Naive thymus-derived CD4-positive, alpha-beta T cell (primary cell): ENCODE measurements around the gene PIGN. TPM values are rescaled to one million over a fixed set of nuclear protein-coding genes. Genes with fewer than 3 reads are reported as not detected.

ENCODE experiments used
- ATAC-seq: fragments of 150-1000 bp; cut with Tn5 transposase; 2 replicates; pipeline ENCODE4 v1.10.0; 2021; ENCODE audit warnings: mild to moderate bottlenecking, moderate library complexity
- CTCF ChIA-PET: fragments of 350-600 bp; sonication (Branson Sonifier 250); formaldehyde crosslinking; loops from one replicate; lab custom pipeline; 2021; ENCODE audit warnings: antibody characterized with exemption; lab: Charles Lee
- POLR2A ChIA-PET: fragments of 350-600 bp; sonication (Branson Sonifier 250); formaldehyde crosslinking; loops from one replicate; lab custom pipeline; 2021; ENCODE audit warnings: antibody characterized with exemption, inconsistent platforms; lab: Charles Lee
- DNase-seq, 9 donors: peaks; one replicate each; pipeline versions ENCODE4 v3.0.0 to v3.0.0-alpha.2; 2020 to 2022; ENCODE audit warnings: mixed read lengths in 1 of 9
- H3K27ac ChIP-seq: one replicate; pipeline ENCODE4 v1.7.0; 2013; ENCODE audit warnings: mild to moderate bottlenecking, low read depth, low read length, moderate library complexity
- H3K27me3 ChIP-seq, 2 donors: one replicate each; pipeline ENCODE4 v1.7.0; 2013; ENCODE audit warnings: low read length in 2 of 2, mild to moderate bottlenecking in 2 of 2, moderate library complexity in 2 of 2; ENCODE audit not compliant: control insufficient read depth in 2 of 2, insufficient read depth in 2 of 2
- H3K36me3 ChIP-seq, 3 experiments: 1 replicate in 2 of 3; 2 replicates in 1 of 3; pipeline ENCODE4 v1.7.0; 2013; ENCODE audit warnings: low read length in 3 of 3, mild to moderate bottlenecking in 3 of 3, moderate library complexity in 1 of 3; ENCODE audit not compliant: insufficient read depth in 3 of 3, control insufficient read depth in 2 of 3
- H3K4me1 ChIP-seq, 2 donors: one replicate each; pipeline ENCODE4 v1.7.0; 2013; ENCODE audit warnings: low read length in 2 of 2, mild to moderate bottlenecking in 2 of 2, moderate library complexity in 1 of 2; ENCODE audit not compliant: control insufficient read depth in 2 of 2, insufficient read depth in 2 of 2
- H3K4me3 ChIP-seq: 2 replicates; pipeline ENCODE4 v1.7.0; 2013; ENCODE audit warnings: mild to moderate bottlenecking, low read length
- H3K9me3 ChIP-seq, 3 experiments: 1 replicate in 2 of 3; 2 replicates in 1 of 3; pipeline ENCODE4 v1.7.0; 2013; ENCODE audit warnings: low read length in 3 of 3; ENCODE audit not compliant: control insufficient read depth in 2 of 3
- H3K27ac Mint-ChIP-seq, 9 donors: one replicate each; pipeline ENCODE4 v1.8.0; 2020 to 2022; ENCODE audit warnings: mixed read lengths in 9 of 9, mild to moderate bottlenecking in 8 of 9, moderate library complexity in 5 of 9, inconsistent platforms in 2 of 9
- H3K27me3 Mint-ChIP-seq, 5 donors: one replicate each; pipeline ENCODE4 v1.8.0; 2021 to 2022; ENCODE audit warnings: mixed read lengths in 5 of 5, mild to moderate bottlenecking in 1 of 5
- H3K36me3 Mint-ChIP-seq, 5 donors: one replicate each; pipeline ENCODE4 v1.8.0; 2020 to 2022; ENCODE audit warnings: mixed read lengths in 5 of 5, mild to moderate bottlenecking in 3 of 5, inconsistent platforms in 1 of 5
- H3K4me1 Mint-ChIP-seq, 7 donors: one replicate each; pipeline ENCODE4 v1.8.0; 2020 to 2022; ENCODE audit warnings: mixed read lengths in 7 of 7, mild to moderate bottlenecking in 3 of 7, inconsistent platforms in 1 of 7
- H3K4me3 Mint-ChIP-seq, 10 donors: one replicate each; pipeline ENCODE4 v1.8.0; 2020 to 2022; ENCODE audit warnings: mild to moderate bottlenecking in 10 of 10, mixed read lengths in 10 of 10, moderate library complexity in 6 of 10, inconsistent platforms in 2 of 10
- H3K9me3 Mint-ChIP-seq, 11 donors: one replicate each; pipeline ENCODE4 v1.8.0; 2020 to 2022; ENCODE audit warnings: mixed read lengths in 11 of 11, mild to moderate bottlenecking in 4 of 11, inconsistent platforms in 1 of 11, moderate library complexity in 1 of 11
- intact Hi-C, 2 donors: fragments of 100-400 bp; cut with micrococcal nuclease; formaldehyde crosslinking; loops; one replicate each; pipeline ENCODE4 v1.15.1; 2023
- polyA plus RNA-seq, 2 donors: library from polyadenylated mRNA; unstranded; fragments of 300-500 nt; fragmentation: Illumina TruSeq; gene quantifications; one replicate each; pipeline ENCODE4 v1.2.3, GENCODE V29; 2021
- total RNA-seq, 6 experiments: library from RNA in 5 of 6; stranded (reverse) in 5 of 6; gene quantifications; 1 replicate in 5 of 6; 2 replicates in 1 of 6; pipeline ENCODE4 v1.2.3 and lab custom pipeline; 2021 to 2026

The PIGN gene
- total and polyA plus RNA-seq, 7 experiments from 2014 or later, result 15.5 to 29.8 (median 21.4) TPM

- Mint-ChIP-seq H3K4me1 (peaks cover 0 to 2% (median 0%) of the 10 kb centered on the region in 7 donors), H3K27me3 (no peaks in the 10 kb centered on the region), H3K9me3 (peaks cover 0 to 10% (median 3%) of the 10 kb centered on the region in 11 donors), H3K36me3 (peaks cover 11 to 55% (median 32%) of the 10 kb centered on the region in 5 donors), H3K27ac (no peak overlapping the region), H3K4me3 (no peak overlapping the region)
- no peak overlapping the region for H3K27ac ChIP-seq
- no peaks in the 10 kb centered on the region for H3K27me3 ChIP-seq
- ATAC-seq (no peak), DNase-seq (no peak)
- H3K36me3 ChIP-seq, result no peaks in the 10 kb centered on the region
- CTCF ChIA-PET, result no interaction called here
- intact Hi-C loops, result no loop called here
- POLR2A ChIA-PET, result no interaction called here
- no peaks in the 10 kb centered on the region for H3K4me1 ChIP-seq
- H3K4me3 ChIP-seq, result no peak overlapping the region
- H3K9me3 ChIP-seq, result no peaks in the 10 kb centered on the region
Measured at GRCh38 chr18:62072370-62072769, 114.5 kb downstream of the PIGN start.

GRCh38 chr18:62071071-62071470 lies 115.8 kb downstream of the PIGN start:
- Mint-ChIP-seq H3K27me3 (no peaks in the 10 kb centered on the region), H3K36me3 (peaks cover 13 to 64% (median 37%) of the 10 kb centered on the region in 5 donors), H3K4me1 (peaks cover 0 to 2% (median 0%) of the 10 kb centered on the region in 7 donors), H3K9me3 (peaks cover 0 to 15% (median 3%) of the 10 kb centered on the region in 11 donors), H3K4me3 (no peak overlapping the region), H3K27ac (no peak overlapping the region)
- no peaks in the 10 kb centered on the region for H3K36me3 ChIP-seq
- no peak for ATAC-seq
- no peaks in the 10 kb centered on the region for H3K27me3 ChIP-seq
- ChIA-PET POLR2A (no interaction called here), CTCF (no interaction called here)
- no peak overlapping the region for H3K27ac ChIP-seq
- H3K4me3 ChIP-seq, result no peak overlapping the region
- intact Hi-C loops, result no loop called here
- H3K4me1 ChIP-seq, result no peaks in the 10 kb centered on the region
- DNase-seq, result no peak
- H3K9me3 ChIP-seq, result no peaks in the 10 kb centered on the region

- H3K4me3 ChIP-seq, result no peak overlapping the region
- H3K27ac ChIP-seq, result no peak overlapping the region
- H3K9me3 ChIP-seq, result no peaks in the 10 kb centered on the region
- H3K36me3 Mint-ChIP-seq, result peaks cover 13 to 63% (median 37%) of the 10 kb centered on the region in 5 donors
- DNase-seq (no peak), ATAC-seq (no peak)
- ChIA-PET CTCF (no interaction called here), POLR2A (no interaction called here)
- no peaks in the 10 kb centered on the region for H3K4me1 ChIP-seq
- peaks cover 0 to 15% (median 3%) of the 10 kb centered on the region in 11 donors for H3K9me3 Mint-ChIP-seq
- no peak overlapping the region for H3K27ac Mint-ChIP-seq
- H3K4me1 Mint-ChIP-seq, result peaks cover 0 to 2% (median 0%) of the 10 kb centered on the region in 7 donors
- H3K36me3 ChIP-seq, result no peaks in the 10 kb centered on the region
- H3K27me3 Mint-ChIP-seq, result no peaks in the 10 kb centered on the region
- intact Hi-C loops, result no loop called here
- H3K4me3 Mint-ChIP-seq, result no peak overlapping the region
- H3K27me3 ChIP-seq, result no peaks in the 10 kb centered on the region
Measured at GRCh38 chr18:62070302-62070701, 116.6 kb downstream of the PIGN start.

GRCh38 chr18:62069556-62069955 lies 117.3 kb downstream of the PIGN start:
- Histone ChIP-seq H3K4me3 (no peak overlapping the region), H3K36me3 (no peaks in the 10 kb centered on the region), H3K4me1 (no peaks in the 10 kb centered on the region), H3K9me3 (no peaks in the 10 kb centered on the region), H3K27ac (no peak overlapping the region), H3K27me3 (no peaks in the 10 kb centered on the region)
- no peak for ATAC-seq
- ChIA-PET POLR2A (no interaction called here), CTCF (no interaction called here)
- H3K4me3 Mint-ChIP-seq, result no peak overlapping the region
- no peaks in the 10 kb centered on the region for H3K27me3 Mint-ChIP-seq
- peaks cover 0 to 2% (median 0%) of the 10 kb centered on the region in 7 donors for H3K4me1 Mint-ChIP-seq
- H3K9me3 Mint-ChIP-seq, result peaks cover 0 to 15% (median 3%) of the 10 kb centered on the region in 11 donors
- H3K36me3 Mint-ChIP-seq, result peaks cover 13 to 66% (median 40%) of the 10 kb centered on the region in 5 donors
- DNase-seq, result no peak
- intact Hi-C loops, result no loop called here
- no peak overlapping the region for H3K27ac Mint-ChIP-seq

GRCh38 chr18:62066102-62066818 lies 120.6 kb downstream of the PIGN start:
- Histone ChIP-seq H3K4me3 (no peak overlapping the region), H3K27me3 (no peaks in the 10 kb centered on the region), H3K4me1 (no peaks in the 10 kb centered on the region), H3K9me3 (no peaks in the 10 kb centered on the region), H3K36me3 (no peaks in the 10 kb centered on the region), H3K27ac (no peak overlapping the region)
- peak; percentile 37 for ATAC-seq
- Mint-ChIP-seq H3K27me3 (no peaks in the 10 kb centered on the region), H3K36me3 (peaks cover 10 to 67% (median 44%) of the 10 kb centered on the region in 5 donors), H3K27ac (no peak overlapping the region), H3K9me3 (peaks cover 0 to 15% (median 3%) of the 10 kb centered on the region in 11 donors), H3K4me3 (no peak overlapping the region), H3K4me1 (peaks cover 0 to 2% (median 0%) of the 10 kb centered on the region in 7 donors)
- CTCF ChIA-PET, result no interaction called here
- no peak for DNase-seq
- intact Hi-C loops, result no loop called here
- POLR2A ChIA-PET, result no interaction called here

- ChIA-PET POLR2A (no interaction called here), CTCF (no interaction called here)
- Mint-ChIP-seq H3K4me1 (peaks cover 0 to 2% (median 0%) of the 10 kb centered on the region in 7 donors), H3K9me3 (peaks cover 0 to 19% (median 7%) of the 10 kb centered on the region in 11 donors), H3K36me3 (peaks cover 12 to 73% (median 55%) of the 10 kb centered on the region in 5 donors), H3K27ac (no peak overlapping the region), H3K27me3 (no peaks in the 10 kb centered on the region), H3K4me3 (no peak overlapping the region)
- no peak overlapping the region for H3K4me3 ChIP-seq
- no peaks in the 10 kb centered on the region for H3K4me1 ChIP-seq
- DNase-seq (no peak), ATAC-seq (no peak)
- intact Hi-C loops, result no loop called here
- H3K27ac ChIP-seq, result no peak overlapping the region
- peaks cover 0 to 4% (median 0%) of the 10 kb centered on the region in 3 experiments for H3K36me3 ChIP-seq
- no peaks in the 10 kb centered on the region for H3K9me3 ChIP-seq
- no peaks in the 10 kb centered on the region for H3K27me3 ChIP-seq
Measured at GRCh38 chr18:62064361-62064760, 122.5 kb downstream of the PIGN start.
